ENCODE data around the gene GSTM3. TPM values are rescaled to one million over a fixed set of nuclear protein-coding genes. Genes with fewer than 3 reads are reported as not detected.
A peak's percentile ranks its signal among the peaks of the same experiment; 100 is the strongest.

Gene GSTM3
- total RNA-seq, 1 donor from 2014 or later = 4.7 TPM

- H3K36me3 ChIP-seq (ENCODE audit: control insufficient read depth, insufficient read depth, low read length) = no peaks in the 10 kb centered on the region
- FAIRE-seq (no peak), DNase-seq (ENCODE audit: low read depth) (peak; percentile 72)
- no peak overlapping the region for H3K4me3 ChIP-seq (ENCODE audit: low read depth, low read length)
- no peaks in the 10 kb centered on the region for H3K27me3 ChIP-seq (ENCODE audit: control insufficient read depth, insufficient read depth, low read length)
- TF ChIP-seq, protein P1, sequence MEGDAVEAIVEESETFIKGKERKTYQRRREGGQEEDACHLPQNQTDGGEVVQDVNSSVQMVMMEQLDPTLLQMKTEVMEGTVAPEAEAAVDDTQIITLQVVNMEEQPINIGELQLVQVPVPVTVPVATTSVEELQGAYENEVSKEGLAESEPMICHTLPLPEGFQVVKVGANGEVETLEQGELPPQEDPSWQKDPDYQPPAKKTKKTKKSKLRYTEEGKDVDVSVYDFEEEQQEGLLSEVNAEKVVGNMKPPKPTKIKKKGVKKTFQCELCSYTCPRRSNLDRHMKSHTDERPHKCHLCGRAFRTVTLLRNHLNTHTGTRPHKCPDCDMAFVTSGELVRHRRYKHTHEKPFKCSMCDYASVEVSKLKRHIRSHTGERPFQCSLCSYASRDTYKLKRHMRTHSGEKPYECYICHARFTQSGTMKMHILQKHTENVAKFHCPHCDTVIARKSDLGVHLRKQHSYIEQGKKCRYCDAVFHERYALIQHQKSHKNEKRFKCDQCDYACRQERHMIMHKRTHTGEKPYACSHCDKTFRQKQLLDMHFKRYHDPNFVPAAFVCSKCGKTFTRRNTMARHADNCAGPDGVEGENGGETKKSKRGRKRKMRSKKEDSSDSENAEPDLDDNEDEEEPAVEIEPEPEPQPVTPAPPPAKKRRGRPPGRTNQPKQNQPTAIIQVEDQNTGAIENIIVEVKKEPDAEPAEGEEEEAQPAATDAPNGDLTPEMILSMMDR (IDR thresholded peaks at IDR 0.05; ENCODE audit: insufficient read depth, low read length, severe bottlenecking) = no peak
Measured at GRCh38 chr1:109787211-109787844, 46.5 kb upstream of the GSTM3 start.

- peak; percentile 61 for DNase-seq (ENCODE audit: low read depth)
- TF ChIP-seq, protein P1 (IDR thresholded peaks at IDR 0.05; ENCODE audit: insufficient read depth, low read length, severe bottlenecking) = no peak
- no peak overlapping the region for H3K4me3 ChIP-seq (ENCODE audit: low read depth, low read length)
- FAIRE-seq = no peak
- no peaks in the 10 kb centered on the region for H3K36me3 ChIP-seq (ENCODE audit: control insufficient read depth, insufficient read depth, low read length)
- H3K27me3 ChIP-seq (ENCODE audit: control insufficient read depth, insufficient read depth, low read length) = no peaks in the 10 kb centered on the region
Measured at GRCh38 chr1:109786531-109787021, 45.7 kb upstream of the GSTM3 start.

DNA sequence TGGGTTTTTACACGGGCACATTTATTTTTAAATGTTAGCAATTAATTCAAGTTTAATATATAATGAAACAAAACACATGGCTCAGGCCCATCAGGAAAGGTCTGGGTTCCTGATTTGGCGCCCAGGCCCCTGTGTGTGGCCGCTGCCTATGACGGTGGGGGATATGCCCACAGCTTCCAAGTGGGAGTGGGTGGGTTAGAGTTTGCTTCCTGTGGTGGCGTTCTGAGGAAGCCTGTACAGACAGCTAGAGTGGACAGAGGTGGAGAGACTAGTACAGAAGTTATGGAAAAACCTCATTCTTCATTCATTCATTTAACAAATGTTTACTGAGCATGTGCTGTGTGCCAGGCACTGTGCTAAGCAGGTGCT is 45.3 kb upstream of the GSTM3 start:
- H3K4me3 ChIP-seq (ENCODE audit: low read depth, low read length) = no peak overlapping the region
- H3K36me3 ChIP-seq (ENCODE audit: control insufficient read depth, insufficient read depth, low read length) = no peaks in the 10 kb centered on the region
- no peak for FAIRE-seq
- TF ChIP-seq, protein P1 (IDR thresholded peaks at IDR 0.05; ENCODE audit: insufficient read depth, low read length, severe bottlenecking) = no peak
- no peaks in the 10 kb centered on the region for H3K27me3 ChIP-seq (ENCODE audit: control insufficient read depth, insufficient read depth, low read length)
- DNase-seq (ENCODE audit: low read depth) = no peak

- TF ChIP-seq, protein P1 (IDR thresholded peaks at IDR 0.05; ENCODE audit: insufficient read depth, low read length, severe bottlenecking) = no peak
- no peak for DNase-seq (ENCODE audit: low read depth)
- H3K4me3 ChIP-seq (ENCODE audit: low read depth, low read length) = no peak overlapping the region
- no peak for FAIRE-seq
- H3K36me3 ChIP-seq (ENCODE audit: control insufficient read depth, insufficient read depth, low read length) = no peaks in the 10 kb centered on the region
- no peaks in the 10 kb centered on the region for H3K27me3 ChIP-seq (ENCODE audit: control insufficient read depth, insufficient read depth, low read length)
Measured at GRCh38 chr1:109785446-109786111, 44.7 kb upstream of the GSTM3 start.

- TF ChIP-seq, protein P1 (IDR thresholded peaks at IDR 0.05; ENCODE audit: insufficient read depth, low read length, severe bottlenecking) = no peak
- Histone ChIP-seq H3K36me3 (ENCODE audit: control insufficient read depth, insufficient read depth, low read length) (no peaks in the 10 kb centered on the region), H3K4me3 (ENCODE audit: low read depth, low read length) (no peak overlapping the region), H3K27me3 (ENCODE audit: control insufficient read depth, insufficient read depth, low read length) (no peaks in the 10 kb centered on the region)
- DNase-seq (ENCODE audit: low read depth) (no peak), FAIRE-seq (no peak)
Measured at GRCh38 chr1:109784551-109785252, 43.9 kb upstream of the GSTM3 start.

All from bronchial epithelial cell (primary cell).